Activated CD8-positive, alpha-beta memory T cell treated with anti-CD3 and anti-CD28 coated beads for 36 hours (primary cell): ENCODE data around the gene AGXT. TPM values are rescaled to one million over a fixed set of nuclear protein-coding genes. Genes with fewer than 3 reads are reported as not detected.

Experiments
- CTCF ChIA-PET: fragments of 350-600 bp; sonication (Branson Sonifier 250); formaldehyde crosslinking; loops from one replicate; lab custom pipeline; 2021; ENCODE audit warnings: antibody characterized with exemption; lab: Charles Lee
- POLR2A ChIA-PET: fragments of 350-600 bp; sonication (Branson Sonifier 250); formaldehyde crosslinking; loops from one replicate; lab custom pipeline; 2021; ENCODE audit warnings: antibody characterized with exemption; lab: Charles Lee
- total RNA-seq, 2 experiments: library from RNA; stranded (reverse); gene quantifications; one replicate each; pipeline ENCODE4 v1.2.3, GENCODE V29; 2021

The AGXT gene
- not detected for total RNA-seq

- POLR2A ChIA-PET = no interaction called here
- CTCF ChIA-PET = no interaction called here
Measured at GRCh38 chr2:240868286-240869108, at the start of gene AGXT. Gene AGXT, plus strand, starts transcription at chr2:240868824. Its CDS starts 42 bp downstream, at chr2:240868866.

DNA sequence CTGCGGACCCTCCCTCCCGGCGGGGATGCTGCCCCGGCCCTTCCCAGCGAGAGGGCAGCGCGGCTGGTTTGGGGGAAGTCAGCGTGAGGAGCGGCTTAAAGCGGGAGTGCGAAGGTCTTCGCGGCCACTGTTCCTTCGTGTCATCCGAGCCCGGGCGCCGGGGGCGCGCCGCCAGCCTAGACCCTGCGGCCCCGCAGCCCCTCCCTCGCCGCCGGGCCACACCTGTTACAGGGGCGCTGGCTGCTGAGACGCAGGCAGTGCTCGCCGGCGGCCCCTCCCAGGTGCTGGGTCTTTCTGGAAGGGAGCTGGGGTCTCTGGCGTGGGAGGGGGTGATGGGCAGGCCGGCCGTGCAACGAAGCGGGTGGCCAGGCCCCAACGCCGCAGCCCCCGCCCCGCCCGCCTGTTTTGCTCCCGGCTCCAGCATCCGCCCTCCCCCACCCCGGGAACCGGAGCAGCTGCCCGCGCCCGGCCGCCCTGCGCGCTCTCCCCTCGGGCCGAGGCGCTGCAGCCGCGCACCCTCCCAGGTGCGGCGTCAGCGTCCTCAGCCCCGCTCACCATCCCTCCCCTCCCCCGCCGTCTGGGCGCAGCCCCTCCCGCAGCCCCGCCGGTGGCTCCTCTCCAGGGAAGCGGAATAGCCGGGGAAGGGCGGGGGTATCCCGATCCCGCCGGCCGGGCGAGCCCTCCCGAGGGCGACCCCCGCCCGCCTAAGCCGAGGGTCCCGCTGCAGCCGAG, 49.3 kb upstream of the AGXT start:
- POLR2A ChIA-PET = no interaction called here
- CTCF ChIA-PET = no interaction called here

DNA sequence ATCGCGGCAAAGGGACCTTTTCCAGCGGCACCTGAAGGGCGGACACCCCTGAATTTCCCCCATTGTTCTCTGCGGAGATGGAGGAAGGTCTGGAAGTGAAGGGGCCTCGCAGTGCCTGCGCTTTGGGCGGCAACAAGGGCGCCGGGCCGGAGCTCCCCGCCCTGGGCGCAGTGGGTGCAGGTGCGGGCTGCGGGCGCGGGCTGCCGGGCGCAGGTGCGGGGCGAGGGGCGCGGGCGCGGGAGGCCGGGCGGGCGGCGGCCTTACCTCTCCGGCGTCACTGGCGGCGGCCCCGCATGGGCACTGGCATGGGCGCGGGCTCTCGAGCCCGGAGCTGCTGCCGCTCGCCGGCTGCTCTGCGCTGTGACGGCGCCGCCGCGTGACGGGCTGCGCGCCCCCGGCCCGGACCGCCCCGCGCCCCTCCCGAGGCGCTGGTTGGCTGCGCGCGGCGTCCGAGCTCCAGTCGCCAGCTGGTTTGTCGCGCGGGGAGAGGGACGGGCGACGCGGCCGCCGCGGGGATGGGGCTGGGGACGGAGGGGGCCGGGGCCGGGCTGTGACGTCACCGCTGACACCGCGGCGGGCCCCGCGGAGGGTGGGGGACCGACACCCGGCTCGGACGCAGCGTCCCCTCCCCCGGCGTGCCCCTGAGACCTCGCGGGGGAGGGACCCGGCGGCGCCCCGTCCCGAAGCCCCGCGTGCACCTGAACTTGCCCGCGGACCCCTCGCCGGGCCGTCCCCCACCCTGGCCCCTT, 48.6 kb upstream of the AGXT start, which contains the start of gene KIF1A:
KIF1A (minus strand) TSS at position 362 of the 749 bp plus-strand sequence. CDS start 22,467 bp downstream, outside the sequence.
- ChIA-PET POLR2A (no interaction called here), CTCF (no interaction called here)

- ChIA-PET CTCF (interaction anchor here (1.2 kb wide), 1 partner anchor 31 kb away, joined by 3 read pairs; no protein-coding TSS in a partner anchor), POLR2A (no interaction called here)
Measured at GRCh38 chr2:240820607-240821428, 47.8 kb upstream of the AGXT start.

DNA sequence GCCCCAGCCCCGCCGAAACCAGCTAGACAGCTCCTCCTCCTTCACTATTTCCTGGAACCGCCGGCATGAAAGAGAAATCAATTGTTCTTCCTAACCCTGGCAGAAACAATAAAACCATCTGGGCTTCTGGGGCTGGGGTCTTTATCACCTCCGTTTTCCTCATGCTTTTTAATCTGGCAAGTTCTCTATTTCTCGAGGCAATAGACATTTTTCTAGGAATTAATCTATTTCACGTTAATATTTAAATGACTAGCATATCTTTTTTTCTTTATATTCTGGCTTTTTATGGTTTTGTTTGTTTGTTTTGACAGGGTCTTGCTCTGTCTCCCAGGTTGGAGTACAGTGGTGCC, 47.2 kb upstream of the AGXT start:
- ChIA-PET POLR2A (no interaction called here), CTCF (interaction anchor here (1.2 kb wide), 1 partner anchor 30 kb away, joined by 3 read pairs; no protein-coding TSS in a partner anchor)

DNA sequence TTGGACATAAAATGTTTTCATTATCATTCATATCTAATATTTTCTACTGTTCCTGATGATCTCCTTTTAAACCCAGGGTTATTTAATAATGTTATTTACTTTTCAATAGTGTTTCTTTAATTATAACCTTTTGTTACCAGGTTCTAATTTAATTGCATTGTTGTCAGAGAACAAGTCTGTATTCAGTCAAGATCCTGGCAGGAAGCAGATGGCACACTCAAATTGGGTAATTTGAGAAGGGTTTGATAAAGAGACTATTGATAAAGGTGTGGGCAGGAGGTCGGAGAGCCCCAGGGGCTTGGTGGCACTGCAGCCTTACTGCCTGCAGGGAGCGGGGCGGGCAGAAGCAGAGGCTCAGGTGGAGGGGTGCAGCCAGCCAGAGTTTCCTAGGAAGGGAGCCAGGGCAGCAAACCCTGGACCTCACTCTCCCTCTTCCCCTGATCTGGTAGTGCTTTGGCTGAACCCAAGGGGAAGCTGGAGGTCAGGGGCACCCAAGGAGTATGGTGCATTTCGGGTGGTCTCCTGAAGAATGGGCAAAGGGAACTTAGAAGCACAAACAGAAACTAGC, 46.3 kb upstream of the AGXT start:
- CTCF ChIA-PET = no interaction called here
- POLR2A ChIA-PET = no interaction called here

DNA sequence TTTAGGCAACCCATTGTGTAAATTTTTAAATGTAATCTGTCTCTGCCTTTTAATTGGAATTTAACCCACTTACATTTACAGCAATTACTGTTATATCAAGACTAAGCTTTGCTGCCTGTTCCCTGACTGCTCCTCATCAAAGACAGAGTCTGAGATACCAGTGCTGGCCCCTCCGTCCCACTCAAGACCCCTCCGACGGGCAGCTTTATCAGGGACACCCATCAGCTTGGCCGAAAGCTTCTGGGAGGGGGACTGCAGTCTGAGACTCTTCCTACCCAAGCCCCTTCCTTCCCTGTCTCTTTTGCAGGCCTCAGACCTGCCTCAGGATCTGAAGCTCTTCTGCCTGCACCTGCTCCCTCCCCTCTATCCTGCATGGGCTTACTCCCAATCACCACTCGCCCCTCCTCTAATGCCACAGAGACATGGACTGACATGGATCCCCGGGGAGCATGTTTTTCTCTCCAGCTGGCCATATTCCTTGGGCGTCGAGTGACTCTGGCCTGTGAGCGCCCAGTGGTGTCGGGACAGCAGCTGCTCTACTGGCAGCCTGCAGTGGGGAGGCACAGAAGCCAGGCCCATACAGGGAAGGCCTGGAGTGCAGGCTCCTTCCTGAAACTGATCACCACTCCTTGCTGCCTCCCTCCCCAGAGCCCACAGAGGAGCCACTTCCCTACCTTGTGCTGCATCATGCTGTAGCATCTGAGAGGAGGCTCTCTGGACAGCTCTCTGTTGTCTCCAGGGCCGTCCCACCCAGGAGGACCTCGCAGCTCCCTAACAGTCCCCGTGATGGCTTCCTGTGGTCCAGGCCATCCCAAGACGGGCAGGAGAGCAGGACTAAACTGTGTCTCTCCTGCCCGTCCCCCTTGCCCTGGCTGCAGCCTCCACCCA, 44.9 kb upstream of the AGXT start:
- ChIA-PET CTCF (no interaction called here), POLR2A (no interaction called here)

DNA sequence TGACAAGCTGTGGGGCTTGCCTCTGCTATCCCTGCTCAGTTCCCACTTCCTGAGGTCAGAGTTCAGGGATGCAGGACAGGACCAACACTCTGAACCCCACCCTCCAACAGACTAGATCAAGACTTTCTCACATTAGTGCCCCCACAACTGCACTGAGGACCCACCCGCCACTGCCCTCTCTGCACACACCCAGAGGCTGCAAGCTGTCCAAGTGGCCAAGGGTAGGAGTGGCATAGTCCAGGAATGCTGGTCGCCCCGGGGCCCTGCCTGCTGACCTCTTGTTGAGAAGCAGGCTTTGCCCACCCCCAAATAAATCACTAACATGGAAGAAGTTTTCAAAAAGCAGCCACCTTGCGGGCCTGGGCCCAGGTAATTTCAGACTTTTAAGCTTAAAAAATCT, 43.1 kb upstream of the AGXT start:
- POLR2A ChIA-PET = no interaction called here
- CTCF ChIA-PET = interaction anchor here (1.0 kb wide), 1 partner anchor 15 kb away, joined by 3 read pairs; no protein-coding TSS in a partner anchor

- ChIA-PET CTCF (interaction anchor here (0.5 kb wide), 1 partner anchor 289 kb away, joined by 4 read pairs; no protein-coding TSS in a partner anchor), POLR2A (no interaction called here)
Measured at GRCh38 chr2:240831594-240832204, 36.9 kb upstream of the AGXT start.

- CTCF ChIA-PET = interaction anchor here (0.5 kb wide), 1 partner anchor 289 kb away, joined by 4 read pairs; no protein-coding TSS in a partner anchor
- POLR2A ChIA-PET = no interaction called here
Measured at GRCh38 chr2:240832205-240832727, 36.4 kb upstream of the AGXT start.

DNA sequence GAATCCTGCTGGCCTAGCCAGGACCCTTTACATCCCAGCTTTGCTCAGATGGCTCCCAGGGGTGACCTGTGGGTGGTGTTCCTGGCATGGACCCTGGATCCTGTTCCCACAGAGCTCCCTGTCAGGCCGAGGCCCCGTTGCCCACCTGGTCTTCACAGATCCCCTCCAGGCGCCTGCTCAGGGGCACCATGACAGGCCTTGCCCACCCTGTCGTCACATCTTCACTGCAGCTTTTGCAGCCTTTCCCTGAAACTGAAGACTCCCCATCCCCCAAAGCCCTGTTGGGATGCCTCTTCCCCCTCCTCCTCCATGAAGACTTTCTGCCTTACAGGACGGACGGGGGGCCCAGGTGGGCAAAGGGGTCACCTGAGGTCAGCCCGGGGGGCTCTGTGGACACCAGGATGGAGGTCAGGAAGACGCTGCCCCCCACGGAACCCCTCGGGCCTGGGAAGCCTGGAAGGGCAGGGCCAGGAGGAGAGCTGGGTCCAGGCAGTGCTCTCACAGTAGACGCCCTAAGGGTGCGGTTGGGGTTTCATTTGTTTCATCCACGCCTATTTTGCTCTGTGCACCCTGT, 35.6 kb upstream of the AGXT start:
- ChIA-PET POLR2A (no interaction called here), CTCF (no interaction called here)

DNA sequence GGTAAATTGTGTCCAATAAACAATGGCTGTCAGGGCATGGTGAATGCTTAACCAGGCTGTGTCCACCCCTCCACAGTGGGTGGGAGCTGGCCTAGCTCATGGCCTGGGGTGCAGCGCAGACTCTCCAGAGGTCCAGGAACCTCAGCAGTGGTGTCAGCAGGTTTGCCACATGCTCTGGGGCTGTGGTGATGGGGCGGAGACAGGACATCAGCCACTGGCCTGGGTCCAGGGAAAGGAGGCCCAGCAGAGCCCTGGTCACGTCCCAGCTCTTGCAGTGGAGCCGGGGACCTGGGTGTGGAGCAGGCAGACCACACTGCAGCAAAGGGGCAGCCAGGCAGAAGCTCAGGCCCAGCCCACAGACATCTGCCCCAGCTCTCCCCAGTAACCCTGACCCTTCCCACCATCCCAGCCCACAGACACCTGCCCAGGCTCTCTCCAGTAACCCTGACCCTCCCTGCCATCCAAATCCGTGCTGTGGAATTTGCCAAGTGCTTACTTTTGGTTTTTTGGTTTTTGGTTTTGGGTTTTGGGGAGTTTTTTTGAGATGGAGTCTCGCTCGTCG, 34.8 kb upstream of the AGXT start:
- POLR2A ChIA-PET = no interaction called here
- CTCF ChIA-PET = interaction anchor here (1.2 kb wide), 1 partner anchor 320 kb away, joined by 3 read pairs; no protein-coding TSS in a partner anchor

- CTCF ChIA-PET = interaction anchor here (1.2 kb wide), 1 partner anchor 320 kb away, joined by 3 read pairs; no protein-coding TSS in a partner anchor
- POLR2A ChIA-PET = no interaction called here
Measured at GRCh38 chr2:240834377-240834975, 34.1 kb upstream of the AGXT start.

DNA sequence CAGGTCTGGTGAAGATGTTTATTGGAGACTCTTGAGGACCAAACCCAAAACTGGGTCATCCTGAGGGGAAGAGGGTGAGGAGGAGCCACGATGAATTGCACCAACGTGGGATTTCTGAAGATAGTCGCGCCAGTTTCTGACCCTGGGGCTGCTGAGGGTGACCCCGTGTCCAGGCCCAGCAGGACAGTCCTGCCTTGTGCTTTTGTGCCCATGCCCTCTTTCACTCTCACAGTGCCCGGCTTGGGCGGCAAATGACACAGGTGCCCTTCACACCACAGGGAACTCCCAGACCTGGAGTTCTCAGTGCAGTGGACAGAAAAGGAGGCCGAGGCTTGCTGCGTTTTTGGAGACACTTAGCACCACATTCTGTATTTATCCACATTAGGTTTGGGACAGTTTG, 33.1 kb upstream of the AGXT start:
- ChIA-PET CTCF (no interaction called here), POLR2A (no interaction called here)

DNA sequence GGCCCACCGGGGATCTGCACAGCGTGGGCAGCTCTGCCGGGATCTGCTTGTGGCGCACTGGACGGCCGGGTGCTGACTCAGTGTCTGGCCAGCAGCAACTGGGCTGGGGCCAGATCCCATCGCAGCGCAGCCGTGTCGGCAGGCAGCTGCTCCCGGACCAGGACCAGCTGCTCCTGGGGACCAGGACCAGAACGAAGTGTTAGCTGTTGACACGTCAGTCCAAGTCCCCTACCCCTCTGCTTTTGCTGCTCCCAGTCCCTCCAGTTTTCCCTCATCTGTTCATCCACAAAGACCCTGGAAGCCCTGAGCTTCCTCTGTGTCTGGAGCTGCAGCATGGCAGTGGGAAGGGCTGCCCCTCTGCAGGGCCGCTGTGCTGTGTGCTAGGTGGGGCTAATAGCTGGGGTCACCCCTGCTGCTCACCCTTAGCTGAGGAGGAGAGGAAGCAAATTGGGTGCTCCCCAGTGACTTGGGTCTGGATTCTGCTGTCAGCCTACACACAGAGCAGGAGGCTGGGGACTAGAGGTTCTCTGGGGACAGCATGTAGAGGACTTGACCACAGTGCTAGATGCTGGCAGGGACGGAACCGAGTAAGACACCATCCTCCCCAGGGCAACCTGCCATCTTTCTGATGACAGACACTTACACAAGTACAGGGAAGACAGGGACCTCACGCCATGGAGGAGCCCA, 31.7 kb upstream of the AGXT start:
- CTCF ChIA-PET = no interaction called here
- POLR2A ChIA-PET = no interaction called here
